Lower leg skin (tissue), 4 donors: Measurements from ENCODE around the gene VSTM2B. TPM values are rescaled to one million over a fixed set of nuclear protein-coding genes. Genes with fewer than 3 reads are reported as not detected.
A peak's percentile ranks its signal among the peaks of the same experiment; 100 is the strongest.

Experiments
- DNase-seq, 2 donors: peaks; one replicate each; pipeline ENCODE4 v3.0.0-alpha.2; 2019; ENCODE audit warnings: low spot score in 2 of 2
- H3K4me3 ChIP-seq: fragments of 200-600 bp; sonication (generic); 2 replicates; pipeline ENCODE4 v1.5.1; 2017; ENCODE audit warnings: mild to moderate bottlenecking, low read depth; ENCODE audit not compliant: poor library complexity, severe bottlenecking
- CTCF ChIP-seq, 3 donors: fragments of 450-650 bp; IDR thresholded peaks; one replicate each; pipeline ENCODE4 v1.5.1; 2016; ENCODE audit warnings: antibody characterized with exemption in 3 of 3, mild to moderate bottlenecking in 3 of 3, moderate library complexity in 2 of 3
- POLR2A ChIP-seq, 2 donors: fragments of 450-650 bp; IDR thresholded peaks; one replicate each; pipeline ENCODE4 v1.6.1; 2016 to 2017; ENCODE audit warnings: antibody characterized with exemption in 2 of 2, mild to moderate bottlenecking in 1 of 2, moderate library complexity in 1 of 2
- WGBS, 2 donors: methylation state at CpG; one replicate each; pipeline ENCODE4 v1.1.5; 2018; 5-methylcytosine and 5-hydroxymethylcytosine counted together
- intact Hi-C: fragments of 100-400 bp; cut with DNase I; formaldehyde crosslinking; loops from one replicate; pipeline ENCODE4 v1.15.0; 2023; ENCODE audit warnings: low total_unique reads
- total RNA-seq, 4 donors: library from RNA; depleted of rRNA; stranded (reverse); fragments of >200 nt; gene quantifications; one replicate each; pipeline ENCODE4 v1.1.0, GENCODE V29; 2016

The VSTM2B gene
- total RNA-seq, 4 donors from 2014 or later = not detected

- intact Hi-C loops = no loop called here
- WGBS, 2 donors = 62 to 67% methylated on average over 7 of the region's 7 CpGs
- H3K4me3 ChIP-seq = no peak overlapping the region
- TF ChIP-seq CTCF (IDR thresholded peaks at IDR 0.05) = no peak
- TF ChIP-seq POLR2A (IDR thresholded peaks at IDR 0.05) = no peak
- peak in 1 of 2 donors; percentile 66 for DNase-seq
Observed at GRCh38 chr19:29537181-29537580, 11.4 kb downstream of the VSTM2B start.

- DNase-seq = no peak
- WGBS, 2 donors = 82 to 86% methylated on average over 11 of the region's 11 CpGs
- intact Hi-C loops = no loop called here
- no peak for TF ChIP-seq POLR2A (IDR thresholded peaks at IDR 0.05)
- no peak for TF ChIP-seq CTCF (IDR thresholded peaks at IDR 0.05)
- H3K4me3 ChIP-seq = no peak overlapping the region
Observed at GRCh38 chr19:29537601-29538000, 11.8 kb downstream of the VSTM2B start.

- 91 to 95% methylated on average over 12 of the region's 12 CpGs for WGBS, 2 donors
- H3K4me3 ChIP-seq = no peak overlapping the region
- intact Hi-C loops = no loop called here
- peak in 1 of 2 donors; percentile 58 for DNase-seq
- no peak for TF ChIP-seq POLR2A (IDR thresholded peaks at IDR 0.05)
- TF ChIP-seq CTCF (IDR thresholded peaks at IDR 0.05) = no peak
Observed at GRCh38 chr19:29538146-29538545, 12.4 kb downstream of the VSTM2B start.

GRCh38 chr19:29538651-29539050, 12.9 kb downstream of the VSTM2B start:
- 66 to 69% methylated on average over 3 of the region's 3 CpGs for WGBS, 2 donors
- no peak for TF ChIP-seq CTCF (IDR thresholded peaks at IDR 0.05)
- no peak for TF ChIP-seq POLR2A (IDR thresholded peaks at IDR 0.05)
- intact Hi-C loops = no loop called here
- DNase-seq = no peak
- H3K4me3 ChIP-seq = no peak overlapping the region

- 82 to 86% methylated on average over 9 of the region's 9 CpGs for WGBS, 2 donors
- no peak overlapping the region for H3K4me3 ChIP-seq
- peak in 1 of 2 donors; percentile 70 for DNase-seq
- intact Hi-C loops = no loop called here
- no peak for TF ChIP-seq CTCF (IDR thresholded peaks at IDR 0.05)
- TF ChIP-seq POLR2A (IDR thresholded peaks at IDR 0.05) = no peak
Observed at GRCh38 chr19:29539131-29539530, 13.3 kb downstream of the VSTM2B start.

GRCh38 chr19:29539670-29540069, 13.9 kb downstream of the VSTM2B start:
- WGBS, 2 donors = 17 to 18% methylated on average over 6 of the region's 6 CpGs
- no peak overlapping the region for H3K4me3 ChIP-seq
- TF ChIP-seq CTCF (IDR thresholded peaks at IDR 0.05) (no peak), POLR2A (IDR thresholded peaks at IDR 0.05) (no peak)
- intact Hi-C loops = no loop called here
- DNase-seq = peak in 1 of 2 donors; percentile 20
